ENCODE results near the gene HSPA12A. TPM values are rescaled to one million over a fixed set of nuclear protein-coding genes. Genes with fewer than 3 reads are reported as not detected.
A peak's percentile ranks its signal among the peaks of the same experiment; 100 is the strongest.

Gene HSPA12A, protein sequence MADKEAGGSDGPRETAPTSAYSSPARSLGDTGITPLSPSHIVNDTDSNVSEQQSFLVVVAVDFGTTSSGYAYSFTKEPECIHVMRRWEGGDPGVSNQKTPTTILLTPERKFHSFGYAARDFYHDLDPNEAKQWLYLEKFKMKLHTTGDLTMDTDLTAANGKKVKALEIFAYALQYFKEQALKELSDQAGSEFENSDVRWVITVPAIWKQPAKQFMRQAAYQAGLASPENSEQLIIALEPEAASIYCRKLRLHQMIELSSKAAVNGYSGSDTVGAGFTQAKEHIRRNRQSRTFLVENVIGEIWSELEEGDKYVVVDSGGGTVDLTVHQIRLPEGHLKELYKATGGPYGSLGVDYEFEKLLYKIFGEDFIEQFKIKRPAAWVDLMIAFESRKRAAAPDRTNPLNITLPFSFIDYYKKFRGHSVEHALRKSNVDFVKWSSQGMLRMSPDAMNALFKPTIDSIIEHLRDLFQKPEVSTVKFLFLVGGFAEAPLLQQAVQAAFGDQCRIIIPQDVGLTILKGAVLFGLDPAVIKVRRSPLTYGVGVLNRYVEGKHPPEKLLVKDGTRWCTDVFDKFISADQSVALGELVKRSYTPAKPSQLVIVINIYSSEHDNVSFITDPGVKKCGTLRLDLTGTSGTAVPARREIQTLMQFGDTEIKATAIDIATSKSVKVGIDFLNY
- 3.9 TPM for total RNA-seq

DNA sequence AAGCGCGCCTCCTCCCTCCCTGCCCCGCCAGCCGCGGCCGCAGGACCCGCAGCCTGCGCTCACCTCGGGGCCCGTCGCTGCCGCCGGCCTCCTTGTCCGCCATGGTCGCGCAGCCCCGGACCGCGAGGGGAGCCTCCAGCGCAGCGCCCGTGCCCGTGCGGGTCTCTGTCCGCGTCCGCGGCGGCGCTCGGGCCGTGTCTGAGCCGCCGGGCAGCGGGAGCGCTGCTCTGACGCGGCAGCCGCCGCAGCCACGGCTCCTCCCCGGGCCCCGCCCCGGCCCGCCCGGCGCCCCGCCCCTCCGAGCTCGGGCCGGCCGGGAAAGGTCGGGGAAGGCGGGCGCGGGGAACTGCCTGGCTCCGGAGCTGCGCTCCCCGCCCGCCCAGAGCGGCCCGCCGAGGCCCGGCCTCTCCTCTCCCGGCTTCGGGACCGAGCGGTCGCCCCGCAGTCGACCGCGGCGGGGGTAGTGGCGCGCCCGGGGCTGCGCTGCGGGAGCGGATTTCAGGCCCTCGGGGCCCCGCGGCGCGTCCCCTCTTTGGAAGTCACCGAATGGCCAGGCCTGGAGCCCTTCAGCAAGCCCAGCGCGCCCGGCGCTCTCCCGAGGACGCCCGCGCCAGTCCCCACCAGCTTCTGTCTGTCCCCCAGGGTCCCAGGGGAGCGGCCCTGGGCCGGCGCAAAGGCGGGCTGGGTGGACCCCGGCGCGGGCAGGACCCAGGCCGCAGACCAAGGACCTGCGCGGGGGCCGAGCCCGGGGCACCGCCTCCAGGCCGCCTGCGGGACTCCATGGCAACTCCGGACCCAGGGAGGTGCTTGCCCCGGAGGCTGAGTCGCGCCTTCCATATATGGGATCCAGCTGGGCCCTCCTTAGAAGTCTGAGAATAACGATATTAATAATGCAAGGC is at the start of gene HSPA12A:
Gene HSPA12A (minus strand): TSS at position 200 of the 899 bp plus-strand sequence. CDS start 97 bp downstream, at position 103.
- ATAC-seq, result peak; percentile 92

DNA sequence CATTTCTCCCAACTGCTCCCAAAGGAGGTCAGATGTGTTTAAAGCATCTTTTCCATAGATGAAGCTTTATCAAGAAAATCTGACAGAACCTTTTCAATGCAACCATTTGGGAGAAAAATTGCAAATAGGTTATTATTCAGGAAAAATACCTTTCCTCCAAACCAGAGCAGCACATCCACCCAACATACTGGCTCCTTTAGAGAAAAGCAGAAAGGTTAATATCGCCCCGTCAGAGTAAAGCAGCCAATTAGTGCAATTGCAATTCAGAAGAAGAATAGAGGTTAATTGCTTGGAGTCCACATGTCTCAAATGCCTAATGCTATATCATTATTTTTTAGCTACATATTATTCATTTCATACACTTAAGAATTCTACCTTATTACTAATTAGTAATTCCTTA is 48.9 kb upstream of the HSPA12A start:
- no peak for ATAC-seq

DNA sequence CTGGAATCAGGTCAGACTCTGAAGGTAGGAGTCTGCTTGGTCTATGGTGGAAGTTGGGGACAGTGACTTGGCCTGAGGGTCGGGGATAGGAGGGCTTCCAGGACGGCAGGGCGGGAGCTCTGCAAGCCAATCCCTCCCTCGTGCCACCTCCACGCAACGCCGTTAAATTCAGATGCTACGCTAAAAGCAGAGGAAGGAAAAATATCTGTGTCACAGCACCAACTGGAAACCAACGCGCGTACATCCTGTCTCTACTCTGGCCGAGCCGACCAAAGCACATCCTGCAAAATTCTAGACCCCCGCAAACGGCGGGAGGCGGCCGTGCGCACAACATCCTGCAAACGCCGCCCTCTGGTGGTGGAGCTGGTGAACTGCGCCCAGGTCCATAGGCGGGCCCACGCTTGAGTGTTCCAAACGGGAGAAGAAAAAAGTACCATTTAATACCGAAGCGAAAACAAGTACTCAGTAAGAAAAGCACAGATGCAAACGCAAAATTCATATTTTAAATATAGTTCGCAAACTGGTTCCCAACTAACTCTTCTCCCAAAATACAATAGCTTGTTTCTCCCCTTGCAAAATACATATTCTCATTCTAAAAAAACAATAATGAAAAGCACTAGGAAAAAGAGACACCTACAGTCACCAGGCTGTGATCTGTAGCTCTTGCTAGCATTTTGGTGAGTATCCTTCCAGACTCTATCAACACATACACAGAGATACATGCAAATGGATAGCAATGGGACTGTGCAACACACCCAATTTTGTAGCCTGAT is 45.7 kb upstream of the HSPA12A start:
- ATAC-seq, result peak; percentile 77

DNA sequence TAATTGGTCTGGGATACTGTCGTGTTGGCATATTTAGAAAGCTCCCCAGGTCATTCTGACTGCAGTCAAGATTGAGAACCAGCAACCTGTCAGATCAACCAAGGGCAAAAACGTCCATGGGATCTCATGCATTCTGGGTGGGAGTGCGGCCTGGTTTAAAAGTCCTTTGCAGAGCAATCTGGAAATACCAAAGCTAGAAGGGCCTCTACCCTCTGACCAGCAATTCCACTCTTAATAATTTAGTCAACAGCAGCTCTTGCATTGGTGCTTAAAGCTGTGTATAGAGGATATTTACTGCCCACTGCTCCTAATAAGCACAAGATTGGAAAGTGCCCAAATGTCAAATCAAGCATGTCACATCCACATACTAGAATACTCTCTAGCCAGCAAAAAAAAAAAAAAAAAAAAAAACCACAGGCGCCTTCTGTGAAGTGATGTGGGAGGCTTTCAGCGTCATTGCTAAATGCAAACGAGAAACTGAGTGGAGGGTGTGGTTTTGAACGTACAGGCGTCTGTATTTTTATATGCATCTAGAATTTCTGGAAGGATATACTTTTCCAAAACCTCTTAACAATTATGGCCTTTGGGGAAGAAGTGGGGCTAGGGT is 44.8 kb upstream of the HSPA12A start:
- ATAC-seq, result no peak

DNA sequence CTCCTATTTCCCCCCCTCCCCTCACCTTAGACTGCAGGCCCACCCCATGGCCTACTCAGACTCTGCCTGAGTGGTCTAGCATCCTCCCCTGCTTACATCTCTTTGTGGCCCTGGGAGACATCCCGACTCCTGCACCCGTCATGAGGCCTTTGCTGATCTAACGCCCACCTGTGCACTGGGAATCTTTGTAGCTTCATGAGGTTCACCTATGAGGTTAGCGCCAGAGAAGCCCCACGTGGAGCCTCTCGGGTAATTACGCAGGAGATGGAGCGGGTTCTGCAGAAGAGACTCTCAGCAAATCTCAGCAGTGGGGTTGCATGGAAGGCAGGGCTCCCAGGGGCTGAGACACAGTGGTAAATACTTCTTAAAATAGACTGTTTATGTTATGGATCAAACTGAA is 43.5 kb upstream of the HSPA12A start:
- no peak for ATAC-seq

DNA sequence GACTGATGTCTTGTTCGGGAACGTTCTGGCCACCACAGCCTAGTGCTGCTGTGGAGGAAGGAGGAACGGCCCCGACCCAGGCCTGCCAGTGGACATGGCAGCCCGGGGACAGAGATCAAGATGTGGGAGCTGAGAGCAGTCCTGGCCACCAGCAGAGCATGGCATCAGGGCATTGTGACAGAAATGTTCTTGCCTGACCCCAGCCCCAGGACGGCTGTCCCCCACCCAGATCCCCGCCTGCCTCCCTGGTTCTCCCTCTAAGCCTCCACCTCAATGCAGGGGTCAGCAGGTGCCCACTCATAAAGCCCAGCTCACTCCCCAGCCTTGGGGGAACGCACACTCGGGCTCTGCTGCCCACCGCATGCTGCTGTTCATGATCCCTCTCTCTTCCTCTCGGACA is 42.9 kb upstream of the HSPA12A start:
- no peak for ATAC-seq

DNA sequence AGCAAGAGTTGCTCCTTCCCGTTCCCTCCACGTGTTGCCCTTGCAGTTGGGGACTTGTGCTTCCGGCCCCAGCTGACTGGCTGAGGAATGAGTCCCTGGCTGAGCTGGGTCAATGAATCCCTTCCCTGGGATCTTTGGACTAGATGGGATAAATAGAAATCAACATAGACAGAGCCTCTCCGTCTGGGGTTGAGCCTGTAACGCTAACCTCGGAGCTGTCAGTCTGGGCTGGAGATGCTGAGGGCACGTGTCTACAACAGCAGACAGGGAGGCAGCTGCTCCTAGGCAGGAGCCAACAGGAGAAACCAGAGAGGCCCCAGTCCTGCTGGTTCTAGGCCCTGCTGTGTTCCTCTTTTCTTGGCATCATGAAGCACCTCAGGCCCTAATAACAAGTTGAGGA is 42.3 kb upstream of the HSPA12A start:
- no peak for ATAC-seq

DNA sequence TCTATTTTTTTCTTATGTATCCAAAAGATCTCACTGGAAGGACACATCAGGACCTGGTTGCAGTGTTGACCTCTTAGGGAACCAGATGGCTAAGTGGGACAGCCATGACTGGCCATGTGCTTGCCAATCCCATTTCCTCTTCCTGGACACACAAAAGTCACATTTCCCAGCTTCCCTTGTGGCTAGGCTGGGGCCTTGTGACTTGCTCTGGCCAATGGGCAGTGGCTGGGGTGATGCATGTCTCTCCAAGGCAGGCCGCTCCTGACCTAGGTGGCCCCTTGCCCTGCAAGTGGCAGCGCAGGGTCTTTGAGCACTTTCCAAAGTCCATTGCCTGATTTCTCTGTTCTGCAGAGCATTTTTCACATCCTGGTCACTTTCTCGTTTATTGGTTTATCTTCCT is 41.7 kb upstream of the HSPA12A start:
- ATAC-seq, result no peak

DNA sequence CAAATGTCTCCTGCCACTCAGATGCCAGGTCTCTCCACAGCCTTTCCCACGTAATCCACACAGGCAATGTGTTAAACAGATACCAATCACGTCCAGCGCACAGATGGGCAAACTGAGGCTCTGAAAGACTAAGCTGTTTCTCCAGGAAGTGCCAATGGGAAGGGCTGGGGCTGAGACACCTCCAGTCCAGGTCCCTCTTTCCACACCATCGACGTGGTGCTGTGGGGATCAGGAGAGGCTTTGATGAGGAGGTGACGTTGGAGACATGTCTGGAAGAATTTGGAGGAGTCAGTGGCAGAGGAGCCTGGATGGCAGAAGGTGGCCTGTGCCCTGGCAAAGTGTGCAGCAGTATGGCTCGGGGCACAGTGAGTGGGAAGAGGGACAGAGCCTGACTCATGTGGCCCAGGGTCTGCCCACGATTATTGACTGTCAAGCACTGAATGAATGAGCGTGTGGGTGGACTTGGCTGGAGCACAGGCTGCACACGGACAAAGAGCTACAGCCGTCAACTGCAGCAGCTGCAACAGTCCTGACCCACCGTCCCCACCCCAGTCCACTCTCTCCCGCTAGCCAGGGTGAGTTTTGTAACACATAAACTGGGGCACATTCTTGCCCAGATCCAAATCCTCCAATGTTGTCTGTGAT is 40.8 kb upstream of the HSPA12A start:
- no peak for ATAC-seq

DNA sequence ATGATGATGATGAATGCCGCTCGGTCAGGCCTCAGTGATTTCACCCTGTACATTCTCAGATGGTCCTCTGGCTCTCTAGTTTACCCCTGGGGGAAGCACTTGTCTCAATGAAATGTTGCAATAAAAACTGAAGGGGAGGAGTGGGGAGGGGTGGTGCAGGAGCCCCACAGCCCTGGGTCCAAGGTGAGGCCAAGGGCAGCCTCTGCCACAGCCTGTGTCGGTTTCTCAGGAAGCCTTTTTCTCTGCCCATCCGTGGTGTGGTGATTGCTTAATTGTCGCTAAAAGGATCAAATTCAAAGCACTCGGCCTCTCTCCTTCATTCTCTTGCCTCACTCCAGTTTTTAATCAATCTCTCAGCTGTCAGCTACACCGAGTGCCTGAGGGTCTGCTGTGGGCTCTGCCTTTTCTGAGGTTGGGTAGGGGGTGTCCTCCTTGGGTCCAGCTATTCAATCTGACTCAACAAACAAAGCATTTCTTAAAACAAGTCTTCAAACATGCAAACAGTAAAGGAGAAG is 39.1 kb upstream of the HSPA12A start:
- ATAC-seq, result no peak

DNA sequence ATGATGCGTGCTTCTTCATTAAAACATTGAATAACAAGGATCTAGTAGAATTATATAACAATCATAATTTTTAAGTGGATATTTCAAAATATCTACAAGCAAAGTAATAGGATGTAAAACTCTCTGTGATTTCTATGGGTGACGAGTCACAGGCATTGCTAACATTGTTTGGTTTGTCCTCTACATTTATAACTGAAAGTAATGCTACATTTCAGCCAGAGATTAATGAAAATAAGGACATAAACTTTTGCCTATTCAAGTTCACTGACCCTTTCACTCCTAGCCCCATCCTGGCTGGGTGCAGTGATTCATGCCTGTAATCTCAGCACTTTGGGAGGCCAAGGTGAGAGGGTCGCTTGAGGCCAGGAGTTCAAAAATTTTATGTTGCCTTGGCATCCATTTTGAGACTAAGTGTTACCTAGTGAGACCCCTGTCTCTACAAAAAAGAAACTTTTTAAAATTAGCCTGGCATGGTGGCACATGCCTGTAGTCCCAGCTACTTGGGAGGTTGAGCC is 38.4 kb upstream of the HSPA12A start:
- ATAC-seq, result no peak

DNA sequence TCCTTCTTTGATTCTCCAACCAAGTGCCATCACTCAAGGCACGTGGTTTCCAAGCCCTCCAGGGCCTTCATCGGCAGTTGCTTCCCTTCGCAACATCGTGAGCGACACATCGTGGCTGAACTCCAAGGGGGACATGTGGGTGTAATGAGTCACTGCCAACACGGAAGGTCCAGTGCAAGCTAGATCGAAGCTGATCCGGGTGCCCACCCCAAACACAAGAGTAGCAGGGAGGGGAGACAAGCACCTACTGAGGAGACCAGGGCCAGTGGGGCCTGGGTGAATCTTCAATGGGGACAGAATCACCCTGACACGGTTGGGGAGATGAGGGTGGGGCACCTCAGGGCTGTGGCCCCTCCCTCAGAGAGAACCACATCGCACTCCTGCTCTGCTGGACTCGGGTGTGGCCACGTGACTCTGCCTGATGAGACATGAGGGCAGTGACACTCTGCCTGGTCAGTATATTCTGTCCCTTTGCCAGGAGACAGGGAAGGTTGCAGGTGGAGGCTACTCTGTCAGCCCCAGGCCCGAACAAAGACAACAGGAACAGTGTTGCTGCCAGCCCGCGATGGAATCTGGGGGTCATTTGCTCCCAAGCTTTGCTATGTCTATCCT is 36.8 kb upstream of the HSPA12A start:
- no peak for ATAC-seq

DNA sequence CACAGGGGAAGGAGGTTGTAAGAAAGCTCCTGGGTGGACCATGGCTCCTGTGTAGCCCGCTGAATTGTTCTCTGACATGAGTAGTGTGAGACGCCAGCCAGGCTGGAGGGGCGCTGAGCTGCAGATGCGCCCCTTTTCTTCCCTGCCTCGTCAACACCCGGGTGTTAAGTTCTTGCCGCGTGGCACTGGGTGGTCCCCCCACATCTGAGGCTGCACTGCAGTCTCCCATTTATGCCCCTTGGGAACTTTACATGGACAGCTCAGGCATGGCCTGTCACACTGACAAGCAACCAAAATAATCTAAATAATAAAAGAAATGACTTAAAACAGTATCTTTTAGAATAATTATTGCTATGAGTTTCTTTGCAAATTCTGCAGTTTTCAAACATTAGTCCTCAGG is 34.6 kb upstream of the HSPA12A start:
- no peak for ATAC-seq

DNA sequence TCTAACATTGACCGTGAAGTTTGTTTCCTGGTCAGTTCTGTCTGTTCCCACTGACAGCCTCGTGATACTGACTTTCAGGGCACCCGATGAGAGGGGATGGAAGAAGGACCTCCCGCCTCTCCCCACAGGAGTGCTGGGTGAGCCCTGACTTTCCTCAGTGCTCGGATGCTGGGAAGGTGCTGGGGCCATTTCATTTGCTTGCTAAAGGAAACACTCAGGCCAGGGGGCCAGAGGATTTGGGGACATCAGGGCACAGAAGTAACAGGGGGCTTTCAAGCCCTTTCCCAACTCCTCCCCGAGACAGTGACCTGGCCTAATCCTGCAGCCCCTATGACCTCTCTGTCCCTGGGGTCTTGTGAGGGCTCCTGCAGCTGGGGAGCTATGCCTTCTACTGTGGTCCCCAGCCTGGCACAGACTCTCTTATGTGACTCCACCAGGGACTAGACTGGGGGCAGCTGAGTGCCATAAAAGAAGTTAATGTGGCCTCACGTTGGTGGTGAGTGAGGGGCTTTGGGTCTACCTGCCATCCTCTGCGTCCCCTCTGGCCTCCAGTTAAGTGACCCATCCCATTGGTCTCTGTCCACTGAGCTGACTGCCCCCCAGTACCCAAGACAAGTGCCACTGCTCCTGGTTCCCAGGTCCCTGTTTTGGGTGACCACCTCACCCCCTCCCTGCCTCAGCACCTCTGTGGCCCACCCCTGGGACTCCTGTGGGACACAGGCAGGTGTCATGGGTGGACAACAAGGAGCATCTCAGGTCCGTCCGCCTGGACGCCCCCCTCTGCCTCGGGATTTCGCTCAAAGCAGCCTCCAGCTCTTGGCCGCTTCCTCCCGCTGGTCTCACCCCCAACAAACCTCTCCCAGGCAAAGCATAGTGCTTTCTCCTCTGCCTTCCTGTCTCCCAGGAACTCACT is 33.4 kb upstream of the HSPA12A start:
- ATAC-seq, result no peak

DNA sequence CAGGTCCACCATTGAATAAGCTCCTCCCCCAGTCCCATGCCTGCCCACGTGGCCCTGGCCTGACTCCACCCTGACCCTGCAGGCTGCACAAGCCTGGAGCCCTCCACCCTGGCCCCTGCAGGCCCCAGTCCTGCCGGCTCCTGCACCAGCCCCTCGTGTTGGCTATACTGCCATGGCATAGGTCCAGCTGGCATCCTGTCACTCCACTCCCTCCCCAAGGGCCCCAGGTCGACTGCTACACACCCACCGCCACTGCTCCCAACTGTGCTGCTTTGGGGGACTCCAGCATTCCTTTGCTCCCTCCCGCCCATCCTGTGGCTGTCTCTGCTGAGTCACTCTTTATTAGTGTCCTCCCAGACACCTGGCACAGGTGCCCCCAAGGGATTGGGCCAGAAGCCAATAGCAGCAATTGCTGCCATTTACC is 32.4 kb upstream of the HSPA12A start:
- ATAC-seq, result peak; percentile 15

DNA sequence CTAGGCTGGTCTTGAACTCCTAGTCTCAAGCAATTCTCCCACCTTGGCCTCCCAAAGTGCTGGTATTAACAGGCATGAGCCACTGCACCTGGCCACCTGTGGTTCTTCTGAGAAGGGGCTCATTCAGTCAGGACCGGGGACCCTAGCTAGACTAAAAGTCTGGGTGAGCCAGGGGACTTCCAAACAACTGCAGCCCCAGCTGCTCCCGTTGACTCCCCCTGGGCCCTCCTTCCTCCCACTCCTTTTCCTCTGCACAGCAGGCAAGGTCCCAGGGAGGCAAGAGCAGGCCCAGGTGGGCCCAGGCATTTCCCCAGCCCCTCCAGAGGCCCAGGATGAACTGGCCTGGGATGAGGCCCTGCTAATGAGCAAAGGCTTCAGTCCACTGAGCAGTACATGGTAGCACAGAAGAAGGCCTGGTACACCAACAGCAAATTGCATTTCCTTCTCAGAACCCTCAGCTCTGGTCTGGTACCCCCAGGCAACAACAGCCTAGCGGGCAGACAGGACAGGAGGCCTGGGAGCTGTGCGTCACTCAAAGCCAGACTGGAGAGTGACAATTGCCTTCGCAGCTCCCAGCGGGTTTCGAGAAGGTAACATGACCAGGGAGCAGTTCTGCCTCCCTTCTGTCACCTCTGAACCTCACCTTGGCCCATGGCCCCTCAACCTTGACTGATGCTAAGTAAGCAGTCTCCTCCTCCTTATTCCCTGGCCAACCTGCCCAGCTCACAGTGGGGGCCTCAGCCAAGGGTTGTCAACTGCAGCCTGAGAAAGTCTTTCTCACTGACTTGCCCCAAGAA is 30.7 kb upstream of the HSPA12A start:
- ATAC-seq, result no peak

DNA sequence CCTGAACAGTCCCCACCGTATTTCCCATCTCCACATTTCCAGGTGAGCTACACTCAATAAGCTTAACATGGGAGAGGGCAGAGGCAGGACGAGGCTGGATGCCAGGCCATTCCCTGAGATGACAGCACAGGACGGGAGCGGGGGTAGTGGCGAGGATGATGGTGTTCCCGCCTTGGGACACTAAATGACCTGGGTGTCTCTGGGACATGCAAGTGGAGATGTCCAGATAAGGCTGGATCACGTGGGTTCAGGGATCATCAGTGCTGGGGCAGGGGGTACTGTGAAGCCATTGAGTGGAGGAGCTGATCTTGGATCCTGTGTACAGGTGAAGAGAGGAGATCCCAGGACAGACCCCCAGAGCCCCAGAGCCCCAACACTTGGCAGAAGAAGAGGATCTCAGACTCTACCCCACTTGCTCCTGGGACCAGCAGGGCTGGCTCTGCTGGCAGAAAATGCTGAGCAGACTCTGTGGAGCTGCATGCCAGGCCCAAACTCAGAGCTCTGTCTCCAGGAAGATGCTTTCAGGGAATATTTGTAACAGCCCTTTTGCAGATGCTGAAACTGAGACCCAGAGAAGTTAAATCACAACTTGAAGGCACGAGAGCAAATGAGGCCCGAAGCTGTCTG is 29.7 kb upstream of the HSPA12A start:
- no peak for ATAC-seq
